ENCODE measurements around the gene TCP11X1.
"Not testable (repeated sequence)": the region's sequence is repeated elsewhere in the genome, so short reads cannot be mapped to it uniquely, and the experiment has no call there.

- TF ChIP-seq, protein P1, sequence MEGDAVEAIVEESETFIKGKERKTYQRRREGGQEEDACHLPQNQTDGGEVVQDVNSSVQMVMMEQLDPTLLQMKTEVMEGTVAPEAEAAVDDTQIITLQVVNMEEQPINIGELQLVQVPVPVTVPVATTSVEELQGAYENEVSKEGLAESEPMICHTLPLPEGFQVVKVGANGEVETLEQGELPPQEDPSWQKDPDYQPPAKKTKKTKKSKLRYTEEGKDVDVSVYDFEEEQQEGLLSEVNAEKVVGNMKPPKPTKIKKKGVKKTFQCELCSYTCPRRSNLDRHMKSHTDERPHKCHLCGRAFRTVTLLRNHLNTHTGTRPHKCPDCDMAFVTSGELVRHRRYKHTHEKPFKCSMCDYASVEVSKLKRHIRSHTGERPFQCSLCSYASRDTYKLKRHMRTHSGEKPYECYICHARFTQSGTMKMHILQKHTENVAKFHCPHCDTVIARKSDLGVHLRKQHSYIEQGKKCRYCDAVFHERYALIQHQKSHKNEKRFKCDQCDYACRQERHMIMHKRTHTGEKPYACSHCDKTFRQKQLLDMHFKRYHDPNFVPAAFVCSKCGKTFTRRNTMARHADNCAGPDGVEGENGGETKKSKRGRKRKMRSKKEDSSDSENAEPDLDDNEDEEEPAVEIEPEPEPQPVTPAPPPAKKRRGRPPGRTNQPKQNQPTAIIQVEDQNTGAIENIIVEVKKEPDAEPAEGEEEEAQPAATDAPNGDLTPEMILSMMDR (conservative IDR thresholded peaks at IDR 0.05; ENCODE audit: low read depth in 2 of 2) = not testable (repeated sequence)
- TF ChIP-seq EZH2 (IDR thresholded peaks at IDR 0.05; ENCODE audit: low read depth, unreplicated experiment) = not testable (repeated sequence)
- TF ChIP-seq, protein P2, sequence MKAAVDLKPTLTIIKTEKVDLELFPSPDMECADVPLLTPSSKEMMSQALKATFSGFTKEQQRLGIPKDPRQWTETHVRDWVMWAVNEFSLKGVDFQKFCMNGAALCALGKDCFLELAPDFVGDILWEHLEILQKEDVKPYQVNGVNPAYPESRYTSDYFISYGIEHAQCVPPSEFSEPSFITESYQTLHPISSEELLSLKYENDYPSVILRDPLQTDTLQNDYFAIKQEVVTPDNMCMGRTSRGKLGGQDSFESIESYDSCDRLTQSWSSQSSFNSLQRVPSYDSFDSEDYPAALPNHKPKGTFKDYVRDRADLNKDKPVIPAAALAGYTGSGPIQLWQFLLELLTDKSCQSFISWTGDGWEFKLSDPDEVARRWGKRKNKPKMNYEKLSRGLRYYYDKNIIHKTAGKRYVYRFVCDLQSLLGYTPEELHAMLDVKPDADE (IDR thresholded peaks at IDR 0.05) = not testable (repeated sequence)
These were observed at the start of gene TCP11X1 for GRCh38 chrX:102214986-102215385.
